Placental epithelial cell (primary cell): Measurements from ENCODE around the gene PTDSS2. TPM values are rescaled to one million over a fixed set of nuclear protein-coding genes. Genes with fewer than 3 reads are reported as not detected.

Source experiments
- small RNA-seq: library from RNA; depleted of rRNA; stranded (forward); fragments of <200 nt; gene quantifications from one replicate; pipeline ENCODE3, GENCODE V24; 2012
- total RNA-seq: library from RNA; depleted of rRNA; stranded (reverse); fragments of >200 nt; gene quantifications from 2 replicates; pipeline ENCODE4 v1.2.3, GENCODE V29; 2012

The PTDSS2 gene
- 24.3 and 36.5 TPM in 2 replicates for total RNA-seq

GRCh38 chr11:449889-450808, at the start of gene PTDSS2:
Gene PTDSS2, plus strand, starts transcription at chr11:450279. Its CDS starts 177 bp downstream, at chr11:450456.

DNA sequence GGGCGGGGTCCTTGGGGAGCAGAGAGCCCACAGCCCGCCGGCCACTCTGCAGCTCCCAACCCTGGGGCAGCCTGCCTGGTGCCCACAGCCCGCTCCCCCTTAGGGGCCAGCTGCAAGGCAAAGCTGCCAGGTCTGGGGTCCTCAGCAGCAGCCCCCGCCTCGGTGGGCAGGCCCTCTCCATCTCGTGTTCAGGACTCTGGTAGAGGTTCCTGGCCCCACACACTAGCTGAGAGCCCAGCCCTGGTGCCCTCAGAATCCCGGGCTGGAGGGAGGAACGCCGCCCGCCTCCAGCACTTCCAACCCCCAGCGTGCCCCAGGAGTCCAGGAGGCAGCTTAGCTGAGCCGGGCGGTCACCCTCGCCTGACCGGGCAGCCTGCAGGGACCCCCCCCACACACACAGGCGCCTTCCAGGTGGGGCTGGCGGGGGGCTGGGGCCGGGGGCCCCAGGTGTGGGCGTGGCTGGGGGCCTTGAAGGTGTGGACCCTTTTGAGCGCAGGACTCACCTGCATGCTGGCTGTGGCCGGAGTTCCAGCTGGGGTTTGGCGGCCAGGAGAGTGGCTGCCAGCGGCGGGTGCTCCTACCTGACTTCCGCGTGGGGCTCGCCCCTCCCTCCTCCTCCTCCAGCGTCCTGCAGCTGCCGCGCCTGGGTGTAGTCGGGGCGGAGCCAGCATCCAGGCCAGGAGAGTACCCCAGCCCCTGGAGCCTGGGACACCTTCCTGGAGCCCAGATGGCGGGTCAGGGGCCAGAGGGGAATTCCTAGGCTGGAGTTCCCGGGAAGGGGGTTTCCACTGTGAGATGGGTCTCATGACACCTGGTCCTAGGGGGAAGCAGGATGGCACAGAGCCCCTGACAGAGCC, 8.4 kb upstream of the PTDSS2 start, which contains the start of gene ANO9:
Gene ANO9 (minus strand): TSS at position 594 of the 857 bp plus-strand sequence. CDS start 85 bp downstream, at position 509.

GRCh38 chr11:506995-507726, 57.1 kb downstream of the PTDSS2 start, which contains the start of gene RNH1:
Gene RNH1, minus strand, starts transcription at chr11:507242. Its CDS starts 5,080 bp downstream, at chr11:502162.

GRCh38 chr11:535519-536454, 85.7 kb downstream of the PTDSS2 start, which contains the start of gene HRAS:
Gene HRAS, minus strand, starts transcription at chr11:535576.

GRCh38 chr11:536841-537621, 87.0 kb downstream of the PTDSS2 start, which contains the start of gene LRRC56:
Gene LRRC56, plus strand, starts transcription at chr11:537527. Its CDS starts 3,158 bp downstream, at chr11:540685.

Small RNA genes within 50 kb of the gene (small RNA-seq; reads per million reads assigned to genes)
- gene RN7SL838P = not detected

Other genes starting within 250 kb of the PTDSS2 start
- 36.1 and 40.4 TPM in 2 replicates for gene BET1L, start 242.9 kb upstream of the PTDSS2 start, total RNA-seq
- gene RIC8A, start 242.6 kb upstream of the PTDSS2 start, total RNA-seq = 162 and 298 TPM in 2 replicates
- 12.6 and 13.3 TPM in 2 replicates for gene SIRT3, start 213.9 kb upstream of the PTDSS2 start, total RNA-seq
- gene PSMD13, start 213.3 kb upstream of the PTDSS2 start, total RNA-seq = 85.2 and 141 TPM in 2 replicates
- gene NLRP6, start 171.9 kb upstream of the PTDSS2 start, total RNA-seq = not detected in 2 replicates
- gene PGGHG, start 161.2 kb upstream of the PTDSS2 start, total RNA-seq = 3.9 and 14.1 TPM in 2 replicates
- gene IFITM5, start 150.8 kb upstream of the PTDSS2 start, total RNA-seq = not detected in 2 replicates
- gene IFITM2, start 142.5 kb upstream of the PTDSS2 start, total RNA-seq = 1.6 and 22.8 TPM in 2 replicates
- gene IFITM1, start 136.2 kb upstream of the PTDSS2 start, total RNA-seq = 2.4 TPM in 1 of 2 replicates, not detected in the other
- 23.4 and 25.1 TPM in 2 replicates for gene IFITM3, start 129.4 kb upstream of the PTDSS2 start, total RNA-seq
- 0.22 and 4.3 TPM in 2 replicates for gene B4GALNT4, start 80.8 kb upstream of the PTDSS2 start, total RNA-seq
- gene PKP3, start 56.1 kb upstream of the PTDSS2 start, total RNA-seq = 417 and 687 TPM in 2 replicates
- gene SIGIRR, start 35.3 kb upstream of the PTDSS2 start, total RNA-seq = 1.5 and 3.1 TPM in 2 replicates
- 9.0 and 57.4 TPM in 2 replicates for gene ANO9, start 8.3 kb upstream of the PTDSS2 start, total RNA-seq
- 283 and 353 TPM in 2 replicates for gene RNH1, start 57.0 kb downstream of the PTDSS2 start, total RNA-seq
- 22.0 and 36.9 TPM in 2 replicates for gene HRAS, start 85.3 kb downstream of the PTDSS2 start, total RNA-seq
- 0.22 and 1.6 TPM in 2 replicates for gene LRRC56, start 87.2 kb downstream of the PTDSS2 start, total RNA-seq
- 3.3 and 10.6 TPM in 2 replicates for gene LMNTD2, start 110.5 kb downstream of the PTDSS2 start, total RNA-seq
- gene RASSF7, start 110.7 kb downstream of the PTDSS2 start, total RNA-seq = 53.0 and 66.8 TPM in 2 replicates
- 32.5 and 38.1 TPM in 2 replicates for gene PHRF1, start 126.2 kb downstream of the PTDSS2 start, total RNA-seq
- gene IRF7, start 165.7 kb downstream of the PTDSS2 start, total RNA-seq = 5.1 and 8.0 TPM in 2 replicates
- gene CDHR5, start 174.7 kb downstream of the PTDSS2 start, total RNA-seq = not detected in 2 replicates
- gene SCT, start 176.9 kb downstream of the PTDSS2 start, total RNA-seq = not detected in 2 replicates
- gene DRD4, start 187.0 kb downstream of the PTDSS2 start, total RNA-seq = not detected in 2 replicates
- gene DEAF1, start 244.9 kb downstream of the PTDSS2 start, total RNA-seq = 16.4 and 21.6 TPM in 2 replicates
- gene TMEM80, start 245.5 kb downstream of the PTDSS2 start, total RNA-seq = 8.2 and 18.8 TPM in 2 replicates